Measurements from ENCODE around the gene TTC13.

TTC13 gene

GRCh38 chr1:230939806-230940489 lies 38.7 kb downstream of the TTC13 start:
- in situ Hi-C loops (cut with HindIII; ENCODE audit: low sequenced_read_pairs): no loop called here
- no peak overlapping the region for H3K4me3 ChIP-seq (ENCODE audit: low read depth, low read length)
- TF ChIP-seq CTCF (IDR thresholded peaks at IDR 0.05; ENCODE audit: low read depth, low read length): no peak
- no peak for DNase-seq (ENCODE audit: low read depth, low spot score)

- in situ Hi-C loops (cut with HindIII; ENCODE audit: low sequenced_read_pairs): no loop called here
- no peak for TF ChIP-seq CTCF (IDR thresholded peaks at IDR 0.05; ENCODE audit: low read depth, low read length)
- H3K4me3 ChIP-seq (ENCODE audit: low read depth, low read length): no peak overlapping the region
- DNase-seq (ENCODE audit: low read depth, low spot score): no peak
Measured at GRCh38 chr1:230938924-230939368, 39.7 kb downstream of the TTC13 start.

DNA sequence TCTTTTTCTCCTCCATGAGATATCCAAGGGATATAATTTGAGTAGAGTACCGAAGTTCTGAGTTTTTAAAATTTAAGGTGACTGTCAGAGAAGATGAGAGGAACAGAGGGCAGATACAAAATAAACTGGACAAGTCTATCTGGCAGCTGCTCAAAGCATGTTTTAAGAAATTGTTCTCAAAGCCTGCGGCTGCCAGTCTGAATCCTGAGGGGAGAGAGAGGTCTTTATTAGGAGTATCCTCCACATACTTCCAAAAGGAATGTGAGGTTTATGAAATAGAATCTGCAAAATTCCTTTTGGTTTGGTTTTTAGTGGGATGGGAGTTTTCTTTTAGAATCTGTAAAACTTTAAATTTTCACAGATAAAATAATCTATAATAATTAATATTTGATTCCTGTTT lies 41.3 kb downstream of the TTC13 start:
- no peak for DNase-seq (ENCODE audit: low read depth, low spot score)
- TF ChIP-seq CTCF (IDR thresholded peaks at IDR 0.05; ENCODE audit: low read depth, low read length): no peak
- no peak overlapping the region for H3K4me3 ChIP-seq (ENCODE audit: low read depth, low read length)
- in situ Hi-C loops (cut with HindIII; ENCODE audit: low sequenced_read_pairs): no loop called here

- TF ChIP-seq CTCF (IDR thresholded peaks at IDR 0.05; ENCODE audit: low read depth, low read length): no peak
- no peak overlapping the region for H3K4me3 ChIP-seq (ENCODE audit: low read depth, low read length)
- DNase-seq (ENCODE audit: low read depth, low spot score): no peak
- in situ Hi-C loops (cut with HindIII; ENCODE audit: low sequenced_read_pairs): no loop called here
Measured at GRCh38 chr1:230936475-230936874, 42.2 kb downstream of the TTC13 start.

GRCh38 chr1:230935852-230936251 lies 42.8 kb downstream of the TTC13 start:
- in situ Hi-C loops (cut with HindIII; ENCODE audit: low sequenced_read_pairs): no loop called here
- TF ChIP-seq CTCF (IDR thresholded peaks at IDR 0.05; ENCODE audit: low read depth, low read length): no peak
- H3K4me3 ChIP-seq (ENCODE audit: low read depth, low read length): no peak overlapping the region
- DNase-seq (ENCODE audit: low read depth, low spot score): no peak

- DNase-seq (ENCODE audit: low read depth, low spot score): no peak
- in situ Hi-C loops (cut with HindIII; ENCODE audit: low sequenced_read_pairs): no loop called here
- TF ChIP-seq CTCF (IDR thresholded peaks at IDR 0.05; ENCODE audit: low read depth, low read length): no peak
- no peak overlapping the region for H3K4me3 ChIP-seq (ENCODE audit: low read depth, low read length)
Measured at GRCh38 chr1:230930986-230931385, 47.7 kb downstream of the TTC13 start.

Data from astrocyte of the spinal cord (primary cell).